Esophagus muscularis mucosa (tissue), 4 donors: Measurements from ENCODE around the gene PIAS4. TPM values are rescaled to one million over a fixed set of nuclear protein-coding genes. Genes with fewer than 3 reads are reported as not detected.
"Not testable (repeated sequence)": the region's sequence is repeated elsewhere in the genome, so short reads cannot be mapped to it uniquely, and the experiment has no call there.

Experiments used
- DNase-seq: peaks from one replicate; pipeline ENCODE4 v3.0.0-alpha.2; 2017; ENCODE audit errors: extremely low spot score
- H3K27ac ChIP-seq, 4 donors: fragments of 200-600 bp; sonication (generic); replicated peaks in 1 of 4; 1 replicate in 3 of 4; 2 replicates in 1 of 4; pipeline ENCODE4 v1.5.1; 2016 to 2019; ENCODE audit warnings: mild to moderate bottlenecking in 1 of 4
- H3K27me3 ChIP-seq, 4 donors: fragments of 200-600 bp; sonication (generic); one replicate each; pipeline versions ENCODE4 v1.5.1 to v1.6.0; 2016 to 2019
- H3K36me3 ChIP-seq, 4 donors: fragments of 200-600 bp; sonication (generic); one replicate each; pipeline ENCODE4 v1.5.1; 2016 to 2019
- H3K4me1 ChIP-seq, 4 donors: fragments of 200-600 bp; sonication (generic); one replicate each; pipeline ENCODE4 v1.5.1; 2016 to 2019
- H3K4me3 ChIP-seq, 4 donors: fragments of 200-600 bp; sonication (generic); 1 replicate in 2 of 4; 2 replicates in 2 of 4; pipeline ENCODE4 v1.5.1; 2016 to 2019; ENCODE audit warnings: mild to moderate bottlenecking in 4 of 4, moderate library complexity in 1 of 4
- H3K9me3 ChIP-seq, 4 donors: fragments of 200-600 bp; sonication (generic); 1 replicate in 3 of 4; 2 replicates in 1 of 4; pipeline ENCODE4 v1.5.1; 2016 to 2019
- CTCF ChIP-seq, 3 experiments: fragments of 200-600 bp in 2 of 3; fragments of 450-650 bp in 1 of 3; sonication (generic) in 2 of 3; IDR thresholded peaks; one replicate each; pipeline ENCODE4 v1.5.1; 2017 to 2019; ENCODE audit warnings: antibody characterized with exemption in 3 of 3, mild to moderate bottlenecking in 2 of 3, moderate library complexity in 1 of 3
- EP300 ChIP-seq: sonication (generic); formaldehyde crosslinking; IDR thresholded peaks from one replicate; pipeline ENCODE4 v1.6.1; 2017; ENCODE audit warnings: antibody characterized with exemption
- POLR2A ChIP-seq: fragments of 450-650 bp; IDR thresholded peaks from one replicate; pipeline ENCODE4 v1.6.1; 2017; ENCODE audit warnings: antibody characterized with exemption, moderate library complexity, mild to moderate bottlenecking, low read depth
- POLR2AphosphoS5 ChIP-seq, 2 donors: sonication (generic); formaldehyde crosslinking; IDR thresholded peaks; one replicate each; pipeline ENCODE4 v1.6.1; 2017; ENCODE audit warnings: antibody characterized with exemption in 2 of 2
- WGBS: methylation state at CpG from one replicate; pipeline ENCODE4 v1.1.5; 2018; 5-methylcytosine and 5-hydroxymethylcytosine counted together
- intact Hi-C: fragments of 100-400 bp; cut with DNase I; formaldehyde crosslinking; loops from one replicate; pipeline ENCODE4 v1.15.1; 2023
- total RNA-seq, 4 donors: library from RNA; depleted of rRNA; stranded (reverse); fragments of >200 nt; gene quantifications; one replicate each; pipeline versions ENCODE4 v1.1.0 to v1.2.1, GENCODE V29; 2016

PIAS4 gene
- total RNA-seq, 4 donors from 2014 or later = 16.6 to 34.1 (median 24.8) TPM

DNA sequence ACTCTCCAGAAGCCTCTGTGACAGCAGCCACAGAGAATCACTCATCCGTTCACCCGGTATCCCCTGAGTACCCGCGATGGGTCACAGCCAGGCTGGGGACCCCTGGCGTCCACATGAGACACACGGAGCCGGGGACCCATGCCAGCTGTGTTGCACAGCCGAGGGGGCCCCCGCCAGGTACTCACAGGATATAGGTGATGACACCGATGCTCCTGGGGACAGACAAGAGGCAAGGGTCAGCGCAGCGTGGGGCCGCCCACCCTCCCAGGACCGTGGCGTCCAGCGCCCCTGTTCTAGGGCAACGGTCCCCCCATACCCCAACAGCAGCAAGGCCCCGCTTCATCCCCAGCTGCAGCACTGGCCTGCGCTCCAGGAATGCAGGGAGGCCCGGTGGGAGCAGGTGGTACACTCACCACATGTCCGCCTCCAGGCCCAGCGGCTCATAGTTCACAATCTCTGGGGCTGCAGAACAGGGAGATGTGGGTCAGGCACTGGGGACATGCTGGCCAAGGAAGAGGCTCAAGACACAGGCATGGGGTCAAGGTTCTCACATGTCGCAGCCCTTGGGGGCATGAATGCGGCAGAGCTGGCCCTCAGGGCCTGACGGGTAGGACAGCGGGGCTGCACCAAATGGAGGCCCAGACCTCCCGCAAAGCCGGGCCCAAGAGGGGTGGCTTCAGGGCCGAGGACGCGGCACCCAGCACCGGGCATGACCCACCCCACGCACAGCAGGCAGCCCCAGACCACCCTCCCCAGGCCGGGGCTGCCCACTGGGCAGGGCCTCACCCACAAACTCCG, 43.9 kb upstream of the PIAS4 start:
- Histone ChIP-seq H3K27me3 (no peaks in the 10 kb centered on the region), H3K36me3 (peaks cover 66 to 98% (median 92%) of the 10 kb centered on the region in 4 donors), H3K27ac (peak overlapping the region; percentile 34 to 100 (median 100)), H3K4me3 (no peak overlapping the region), H3K4me1 (peaks cover 34 to 52% (median 48%) of the 10 kb centered on the region in 4 donors), H3K9me3 (no peaks in the 10 kb centered on the region)
- DNase-seq = no peak
- TF ChIP-seq POLR2AphosphoS5 (IDR thresholded peaks at IDR 0.05) = no peak
- TF ChIP-seq EP300 = no peak
- no peak for TF ChIP-seq CTCF (IDR thresholded peaks at IDR 0.05)
- TF ChIP-seq POLR2A = no peak
- intact Hi-C loops = no loop called here
- WGBS = 89% methylated on average over 22 of the region's 35 CpGs

DNA sequence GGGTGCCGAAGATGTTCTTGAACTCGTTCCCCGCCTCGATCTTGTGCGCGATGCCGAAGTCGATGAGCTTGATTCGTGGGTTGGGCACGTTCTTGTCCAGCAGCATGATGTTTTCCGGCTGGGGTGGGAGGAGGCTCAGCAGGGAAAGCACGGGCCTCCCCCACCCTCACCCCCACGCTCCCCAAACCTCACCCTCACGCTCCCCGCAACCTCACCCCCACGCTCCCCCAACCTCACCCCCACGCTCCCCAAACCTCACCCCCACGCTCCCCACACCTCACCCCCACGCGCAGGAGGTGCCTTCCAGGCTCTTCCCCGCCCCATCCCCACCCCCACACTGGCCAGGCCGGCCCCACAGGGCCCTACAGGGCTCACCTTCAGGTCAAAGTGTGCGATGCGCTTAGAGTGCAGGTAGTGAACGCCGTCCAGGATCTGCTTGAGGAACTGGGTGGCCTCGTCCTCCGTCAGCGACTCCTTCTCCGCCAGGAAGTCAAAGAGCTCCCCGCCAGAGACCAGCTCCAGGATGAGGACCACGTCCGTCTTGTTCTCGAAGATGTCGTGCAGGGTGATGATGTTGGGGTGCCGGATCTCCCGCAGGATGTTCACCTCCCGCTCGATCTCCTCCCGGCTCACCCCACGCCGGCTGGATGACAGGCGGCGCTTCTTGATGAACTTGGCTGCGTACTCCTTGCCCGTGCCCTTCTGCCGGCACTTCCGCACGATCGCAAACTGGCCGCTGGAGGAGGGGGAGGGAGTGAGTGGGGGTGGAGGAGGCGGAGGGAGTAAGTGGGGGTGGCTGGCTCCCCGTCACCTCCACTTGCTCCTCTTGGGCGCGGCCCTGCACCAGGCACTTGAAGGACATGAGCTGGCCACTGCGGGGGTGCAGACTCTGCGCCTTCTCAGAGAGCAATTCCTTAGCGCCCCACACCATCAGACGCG, 43.0 kb upstream of the PIAS4 start:
- no peak overlapping the region for H3K4me3 ChIP-seq
- no peak for DNase-seq
- WGBS = 85% methylated on average over 30 of the region's 60 CpGs
- no peaks in the 10 kb centered on the region for H3K27me3 ChIP-seq
- TF ChIP-seq CTCF (IDR thresholded peaks at IDR 0.05) (no peak), POLR2A (no peak), EP300 (no peak), POLR2AphosphoS5 (IDR thresholded peaks at IDR 0.05) (peak in 1 of 2 donors; percentile 6)
- peaks cover 41 to 60% (median 52%) of the 10 kb centered on the region in 4 donors for H3K4me1 ChIP-seq
- peak overlapping the region; percentile 99 to 100 (median 100) for H3K27ac ChIP-seq
- no peaks in the 10 kb centered on the region for H3K9me3 ChIP-seq
- intact Hi-C loops = no loop called here
- peaks cover 57 to 92% (median 84%) of the 10 kb centered on the region in 4 donors for H3K36me3 ChIP-seq

- Histone ChIP-seq H3K4me1 (peaks cover 50 to 71% (median 62%) of the 10 kb centered on the region in 4 donors), H3K27me3 (no peaks in the 10 kb centered on the region), H3K36me3 (peaks cover 39 to 74% (median 66%) of the 10 kb centered on the region in 4 donors), H3K27ac (peak overlapping the region; percentile 99 to 100 (median 100)), H3K9me3 (no peaks in the 10 kb centered on the region), H3K4me3 (peak overlapping the region; percentile 13 to 99 (median 34))
- intact Hi-C loops = no loop called here
- no peak for DNase-seq
- WGBS = 50% methylated on average over 26 of the region's 30 CpGs
- TF ChIP-seq POLR2AphosphoS5 (IDR thresholded peaks at IDR 0.05) (no peak), POLR2A (no peak), CTCF (IDR thresholded peaks at IDR 0.05) (no peak), EP300 (no peak)
Observed at GRCh38 chr19:3966051-3967017, 41.2 kb upstream of the PIAS4 start.

DNA sequence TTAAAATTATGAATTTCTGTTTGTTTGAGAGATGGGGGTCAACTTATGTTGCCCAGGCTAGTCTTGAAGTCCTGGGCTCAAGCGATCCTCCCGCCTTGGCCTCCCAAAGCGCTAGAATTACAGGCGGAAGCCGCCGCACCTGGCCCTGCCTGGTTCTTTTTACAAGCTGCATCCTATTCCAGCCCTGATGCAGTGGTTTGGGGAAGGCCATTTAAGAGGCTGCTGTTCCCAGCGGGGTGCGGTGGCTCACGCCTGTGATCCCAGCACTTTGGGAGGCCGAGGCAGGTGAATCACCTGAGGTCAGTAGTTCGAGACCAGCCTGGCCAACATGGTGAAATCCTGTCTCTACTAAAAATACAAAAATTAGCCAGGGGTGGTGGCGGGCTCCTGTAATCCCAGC, 39.6 kb upstream of the PIAS4 start:
- peaks cover 52 to 69% (median 64%) of the 10 kb centered on the region in 4 donors for H3K4me1 ChIP-seq

More for the DNA sequence above, 39.6 kb upstream of the PIAS4 start:
- 83% methylated on average over 12 of the region's 12 CpGs for WGBS
- peak overlapping the region; percentile 24 to 99 (median 34) for H3K4me3 ChIP-seq
- H3K36me3 ChIP-seq = peaks cover 24 to 58% (median 52%) of the 10 kb centered on the region in 4 donors
- DNase-seq, intact Hi-C loops, H3K27me3 ChIP-seq, H3K9me3 ChIP-seq: not testable (repeated sequence)
- peak overlapping the region; percentile 99 to 100 (median 100) for H3K27ac ChIP-seq
